Stimulated activated CD8-positive, alpha-beta memory T cell treated with anti-CD3 and anti-CD28 coated beads, Interleukin-7, amount 100 ng/mL, for 24 hours (primary cell): ENCODE results near the gene ZDHHC18.
"Not testable (repeated sequence)": the region's sequence is repeated elsewhere in the genome, so short reads cannot be mapped to it uniquely, and the experiment has no call there.

Experiments used
- DNase-seq: peaks from one replicate; pipeline ENCODE4 v3.0.0-alpha.2; 2020; ENCODE audit warnings: low read depth

The ZDHHC18 gene

DNA sequence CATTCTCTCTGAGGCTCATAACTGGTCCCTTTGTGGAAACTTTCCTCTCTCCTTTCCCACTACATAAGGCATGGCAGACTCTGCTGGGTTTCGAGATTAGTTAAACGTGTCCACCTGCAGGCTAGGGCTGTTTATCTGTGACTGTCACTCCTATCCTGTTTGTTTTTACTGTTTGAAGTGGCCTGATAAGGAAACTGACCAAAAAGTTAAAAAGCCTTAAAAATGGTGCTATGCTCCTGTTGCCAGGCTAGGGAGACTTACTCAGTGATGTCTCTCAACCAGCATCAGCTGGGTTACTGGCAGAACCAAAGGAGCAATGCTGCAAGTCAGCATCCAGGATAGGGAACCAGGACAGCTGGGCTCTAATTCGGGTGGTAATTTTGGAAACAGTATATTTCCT is 34.9 kb upstream of the ZDHHC18 start:
- no peak for DNase-seq

DNA sequence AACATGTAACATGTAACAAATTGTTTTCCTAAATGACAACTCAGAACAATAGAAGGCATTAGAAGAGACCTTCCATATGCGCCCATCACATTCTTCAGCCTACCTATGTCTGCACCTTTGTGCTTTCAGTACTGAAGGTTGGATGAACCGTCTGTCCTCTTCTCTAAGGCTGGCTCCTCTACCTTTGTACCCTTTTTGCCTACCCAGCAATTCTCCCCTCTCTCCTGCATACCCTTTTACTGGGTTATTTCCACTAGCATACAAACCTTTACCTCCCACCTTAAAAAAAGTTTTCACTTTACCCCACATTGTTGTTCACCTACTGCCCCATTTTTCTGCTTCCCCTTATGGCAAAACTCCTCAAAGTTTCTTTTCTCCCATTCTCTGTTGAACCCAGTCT is 33.6 kb upstream of the ZDHHC18 start:
- DNase-seq, result no peak

DNA sequence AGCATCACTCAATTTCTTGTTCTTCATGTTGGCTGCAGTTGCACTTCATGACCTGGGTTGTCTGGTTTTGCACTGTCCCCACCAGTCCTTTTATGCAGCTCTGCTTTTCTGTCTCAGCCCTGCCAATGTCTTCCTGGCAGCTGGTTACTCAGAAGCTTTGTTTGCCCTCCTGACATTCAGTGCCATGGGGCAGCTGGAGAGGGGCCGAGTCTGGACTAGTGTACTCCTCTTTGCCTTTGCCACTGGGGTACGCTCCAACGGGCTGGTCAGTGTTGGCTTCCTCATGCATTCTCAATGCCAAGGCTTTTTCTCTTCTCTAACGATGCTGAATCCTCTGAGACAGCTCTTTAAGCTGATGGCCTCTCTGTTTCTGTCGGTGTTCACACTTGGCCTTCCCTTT is 32.1 kb upstream of the ZDHHC18 start:
- no peak for DNase-seq

DNA sequence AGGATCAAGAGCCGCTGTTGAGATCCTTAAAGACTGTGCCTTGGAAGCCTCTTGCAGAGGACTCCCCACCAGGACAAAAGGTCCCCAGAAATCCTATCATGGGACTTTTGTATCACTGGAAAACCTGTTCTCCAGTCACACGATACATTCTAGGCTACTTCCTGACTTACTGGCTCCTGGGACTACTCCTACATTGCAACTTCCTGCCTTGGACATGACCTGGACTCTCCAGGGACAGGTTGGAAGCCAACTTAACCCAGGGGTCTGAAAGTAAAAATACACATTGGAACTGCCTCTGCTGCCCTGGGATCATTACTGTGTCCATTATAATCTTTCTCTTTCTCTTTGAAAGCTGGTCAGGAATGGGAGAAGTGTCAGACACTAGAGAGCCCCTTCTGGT is 28.9 kb upstream of the ZDHHC18 start:
- DNase-seq, result no peak

DNA sequence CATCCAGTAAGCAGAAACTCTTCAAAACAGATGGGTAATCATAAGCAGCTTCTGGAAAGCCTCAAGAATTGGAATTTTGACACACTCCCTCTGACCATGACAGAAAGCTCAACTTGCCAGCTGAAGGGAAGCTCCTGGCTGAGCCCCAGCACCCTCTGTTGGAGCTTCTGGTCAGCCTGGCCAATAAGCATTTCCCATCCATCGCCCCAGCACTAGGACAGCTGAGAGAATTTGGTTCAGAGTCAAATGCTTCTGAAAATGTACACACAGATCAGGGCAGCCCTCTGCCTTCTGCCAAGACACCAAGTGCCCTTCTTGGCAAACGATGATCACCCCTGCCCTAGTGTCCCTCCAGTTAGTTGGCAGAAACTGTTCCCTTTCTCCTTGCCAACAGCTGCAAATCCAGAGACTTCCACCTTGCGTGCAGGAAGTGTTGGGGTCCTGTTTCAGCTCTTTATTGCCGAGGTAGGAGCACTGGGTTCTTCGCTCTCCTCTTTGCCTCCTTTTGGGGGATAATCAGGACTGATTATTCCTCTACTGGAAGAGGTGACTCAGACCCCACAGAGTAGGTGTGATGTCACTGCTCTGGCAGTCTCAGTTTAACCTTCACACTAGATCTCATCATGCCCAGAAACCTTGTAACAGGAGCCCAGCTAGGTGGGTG is 26.9 kb upstream of the ZDHHC18 start:
- no peak for DNase-seq

DNA sequence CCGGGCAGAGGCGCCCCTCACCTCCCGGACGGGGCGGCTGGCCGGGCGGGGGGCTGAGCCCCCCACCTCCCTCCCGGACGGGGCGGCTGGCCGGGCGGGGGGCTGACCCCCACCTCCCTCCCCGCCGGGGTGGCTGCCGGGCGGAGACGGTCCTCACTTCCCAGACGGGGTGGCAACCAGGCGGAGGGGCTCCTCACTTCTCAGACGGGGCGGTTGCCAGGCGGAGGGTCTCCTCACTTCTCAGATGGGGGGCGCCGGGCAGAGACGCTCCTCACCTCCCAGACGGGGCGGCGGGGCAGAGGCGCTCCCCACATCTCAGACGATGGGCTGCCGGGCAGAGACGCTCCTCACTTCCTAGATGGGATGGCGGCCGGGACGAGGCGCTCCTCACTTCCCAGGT is 22.6 kb upstream of the ZDHHC18 start:
- not testable (repeated sequence) for DNase-seq

DNA sequence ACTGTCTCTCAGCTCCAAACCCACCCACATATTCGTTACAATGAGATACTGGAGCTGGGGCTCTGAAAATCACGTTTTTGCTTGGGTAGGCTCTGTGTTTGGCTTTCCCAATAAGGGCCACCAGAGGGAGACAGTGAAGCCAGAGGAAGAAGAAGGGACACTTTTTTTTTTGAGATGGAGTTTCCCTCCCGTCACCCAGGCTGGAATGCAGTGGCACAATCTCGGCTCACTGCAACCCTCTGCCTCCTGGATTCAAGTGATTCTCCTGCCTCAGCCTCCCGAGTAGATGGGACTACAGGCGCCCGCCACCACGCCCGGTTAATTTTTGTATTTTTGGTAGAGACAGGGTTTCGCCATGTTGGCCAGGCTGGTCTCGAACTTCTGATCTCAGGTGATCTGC is 16.4 kb upstream of the ZDHHC18 start:
- DNase-seq, result peak; percentile 44

DNA sequence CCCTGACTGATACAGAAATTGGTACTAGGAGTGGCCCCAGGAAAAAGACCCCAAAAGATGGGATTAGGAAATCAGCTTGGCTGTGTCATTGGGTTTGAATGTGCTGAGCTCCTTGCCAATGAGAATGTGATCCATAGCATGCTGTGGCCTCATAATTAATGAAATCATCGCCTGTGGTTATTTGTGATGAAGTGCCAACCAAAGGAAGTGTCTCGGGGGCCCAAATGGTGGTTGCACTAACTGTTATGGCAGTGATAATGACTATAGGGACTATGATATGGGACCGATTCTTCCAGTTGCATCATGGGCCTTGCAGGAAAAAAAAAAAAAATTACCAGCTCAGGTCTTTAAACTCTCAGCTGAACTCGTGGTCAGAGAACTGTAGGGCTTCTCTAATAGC is 15.4 kb upstream of the ZDHHC18 start:
- DNase-seq, result no peak

DNA sequence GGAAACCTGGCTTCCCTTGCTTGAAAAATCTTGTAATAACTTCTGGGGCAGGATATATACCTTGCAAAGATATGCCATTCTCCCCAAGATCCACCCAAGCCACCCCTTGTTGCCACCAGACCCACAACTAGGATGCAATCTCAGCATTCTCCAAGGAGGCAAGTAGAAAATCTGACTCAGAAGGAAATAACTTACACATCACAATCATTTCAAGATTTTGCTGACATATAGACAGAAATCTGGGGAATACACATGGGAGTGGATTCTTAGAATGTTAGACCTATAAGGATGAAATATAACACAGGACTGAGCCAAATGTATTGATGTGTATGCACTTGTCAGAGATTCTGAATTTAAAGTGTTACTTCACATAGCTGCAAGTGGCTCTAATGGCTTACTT is 14.8 kb upstream of the ZDHHC18 start:
- DNase-seq, result no peak

DNA sequence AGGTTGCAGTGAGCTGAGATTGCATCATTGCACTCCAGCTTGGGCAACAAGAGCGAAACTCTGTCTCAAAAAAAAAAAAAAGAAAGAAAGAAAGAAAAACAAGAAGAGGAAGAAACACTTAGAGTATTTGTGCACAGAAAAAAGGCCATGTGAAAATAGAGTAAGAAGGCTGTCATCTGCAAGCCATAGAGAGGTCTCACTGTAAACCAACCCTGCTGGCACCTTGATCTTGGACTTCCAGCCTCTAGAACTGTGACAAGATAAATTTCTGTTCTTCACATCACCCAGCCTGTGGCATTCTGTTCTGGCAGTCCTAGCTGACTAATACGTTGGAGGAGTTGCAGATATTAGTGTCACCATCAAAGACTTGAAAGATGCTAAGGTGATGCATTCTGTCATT is 12.1 kb upstream of the ZDHHC18 start:
- DNase-seq, result no peak

DNA sequence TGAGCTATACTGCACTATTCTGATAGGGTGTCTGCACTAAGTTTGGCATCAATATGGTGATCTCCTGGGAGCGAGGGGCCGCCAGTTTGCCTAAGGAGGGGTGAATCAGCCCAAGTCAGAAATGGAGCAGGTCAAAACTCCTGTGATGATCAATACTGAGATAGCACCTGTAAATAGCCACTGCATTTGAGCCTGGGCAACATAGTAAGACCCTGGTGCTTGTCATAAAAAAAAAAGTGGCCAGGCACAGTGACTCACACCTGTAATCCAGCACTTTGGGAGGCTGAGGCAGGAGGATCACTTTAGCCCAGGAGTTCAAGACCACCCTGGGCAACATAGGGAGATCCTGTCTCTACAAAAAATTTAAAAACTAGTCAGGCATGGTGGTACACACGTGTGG is 11.6 kb upstream of the ZDHHC18 start:
- no peak for DNase-seq

DNA sequence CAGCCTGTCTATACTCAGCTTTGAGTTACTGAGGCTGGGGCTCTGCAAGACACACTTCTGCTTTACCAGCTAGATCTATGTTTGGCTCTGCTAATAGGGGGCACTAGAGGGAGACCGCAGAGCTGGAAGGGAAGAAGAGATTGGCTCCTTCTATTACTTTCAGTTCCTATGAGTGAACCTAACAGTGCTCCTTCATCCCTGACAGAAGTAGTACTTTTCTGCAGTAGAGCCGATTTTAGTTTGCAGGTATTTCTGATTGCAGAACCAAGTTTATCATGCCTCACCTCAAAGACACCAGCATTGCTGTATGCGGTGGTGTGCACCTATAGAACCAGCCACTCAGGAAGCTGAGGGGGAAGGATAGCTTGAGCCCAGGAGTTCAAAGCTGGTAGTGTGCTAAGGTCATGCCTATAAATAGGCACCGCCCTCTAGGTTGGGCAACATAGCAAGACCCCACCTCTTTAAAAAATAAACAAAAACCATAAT is 5.7 kb upstream of the ZDHHC18 start:
- no peak for DNase-seq

DNA sequence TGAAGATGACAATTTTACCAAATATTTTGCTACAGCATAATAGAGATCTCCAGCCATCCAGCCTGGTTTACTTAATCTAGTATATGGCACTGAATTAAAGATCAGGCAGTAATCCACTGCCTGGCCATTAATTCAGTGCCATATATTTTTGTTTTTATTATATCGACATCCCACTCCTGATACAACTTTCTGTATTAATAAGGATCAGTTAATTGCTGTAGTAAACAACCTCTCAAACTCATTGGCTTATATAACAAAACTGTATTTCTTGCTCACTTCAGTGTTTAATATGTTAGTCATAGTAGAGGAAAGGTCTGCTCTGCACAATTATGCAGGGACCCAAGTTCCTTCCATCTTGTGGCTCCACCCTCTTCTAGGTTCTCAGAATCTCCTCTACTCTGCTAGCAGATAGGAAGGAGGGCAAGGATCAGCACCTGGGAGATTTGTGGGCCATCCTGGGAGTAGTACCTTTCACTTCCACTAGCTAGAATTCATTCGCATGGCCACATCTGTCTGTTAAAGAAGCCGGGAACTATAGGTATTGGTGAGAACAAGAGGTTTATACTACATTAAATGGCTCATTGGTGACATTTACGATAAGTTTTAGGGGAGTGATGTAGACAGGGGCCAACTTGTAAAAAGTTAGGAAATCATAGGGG is 3.6 kb upstream of the ZDHHC18 start:
- DNase-seq, result no peak

DNA sequence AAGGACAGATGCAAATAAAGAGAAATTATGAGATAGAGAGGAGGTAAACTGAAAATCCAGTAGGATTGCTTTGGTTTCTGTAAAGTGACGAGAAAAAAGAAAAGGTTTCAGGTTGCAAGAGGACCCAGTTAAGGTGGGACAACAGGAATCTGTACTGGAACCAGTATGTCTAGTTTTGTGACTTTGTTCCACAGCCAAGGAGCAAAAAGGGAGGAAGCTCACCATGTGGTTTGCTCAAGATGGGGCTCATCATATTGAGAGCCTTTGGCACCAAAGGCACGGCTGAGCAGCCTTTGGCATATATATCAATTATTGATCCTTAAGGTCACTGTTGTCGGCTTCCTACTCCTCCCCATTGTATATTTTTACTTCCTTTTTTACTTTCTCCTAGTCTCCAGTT is 1.8 kb upstream of the ZDHHC18 start:
- DNase-seq, result no peak

DNA sequence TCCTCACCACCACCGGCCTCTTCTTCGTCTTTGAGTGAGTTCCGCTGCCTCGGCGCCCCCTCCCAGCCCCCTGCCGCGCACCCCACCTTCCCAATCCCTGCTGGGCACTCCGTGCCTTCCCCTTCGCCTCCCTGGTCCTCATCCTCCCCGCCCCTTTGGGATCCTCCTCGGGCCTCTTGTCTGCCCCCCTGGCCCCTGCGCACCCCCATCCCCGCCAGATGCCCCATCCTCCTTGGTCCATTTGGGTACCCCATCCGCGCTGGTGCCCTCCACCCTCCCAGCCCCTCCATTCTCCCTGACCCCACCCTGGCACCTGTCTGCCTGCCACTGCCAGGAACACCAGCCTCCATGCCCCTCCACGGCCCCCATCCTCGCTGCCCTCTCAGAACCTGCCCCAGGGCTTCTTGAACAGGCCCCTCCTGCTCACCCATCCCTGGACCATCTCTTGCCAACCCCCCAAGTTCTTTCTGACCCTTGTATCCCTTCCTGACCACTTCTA is 667 bp downstream of the ZDHHC18 start:
- no peak for DNase-seq

DNA sequence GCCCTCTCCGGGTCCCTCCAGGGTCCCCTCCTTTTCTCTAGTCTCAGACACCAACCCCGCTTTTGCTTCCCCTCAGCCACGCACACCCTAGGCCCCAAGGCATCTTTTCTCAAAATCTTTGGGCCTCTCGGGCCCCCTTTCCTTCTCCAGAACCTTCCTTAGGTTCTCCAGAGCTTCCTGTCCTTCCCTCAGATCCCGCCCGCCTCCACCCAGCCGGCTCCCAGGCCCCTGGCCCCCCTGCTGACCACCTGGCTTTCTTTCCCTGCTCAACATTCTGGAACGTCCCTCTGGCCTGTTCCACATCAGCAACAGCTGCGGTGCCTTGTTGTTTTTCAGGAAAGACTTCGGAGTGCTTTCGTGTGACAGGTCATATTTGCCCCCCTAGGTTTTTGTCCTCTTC is 1.2 kb downstream of the ZDHHC18 start:
- DNase-seq, result no peak

DNA sequence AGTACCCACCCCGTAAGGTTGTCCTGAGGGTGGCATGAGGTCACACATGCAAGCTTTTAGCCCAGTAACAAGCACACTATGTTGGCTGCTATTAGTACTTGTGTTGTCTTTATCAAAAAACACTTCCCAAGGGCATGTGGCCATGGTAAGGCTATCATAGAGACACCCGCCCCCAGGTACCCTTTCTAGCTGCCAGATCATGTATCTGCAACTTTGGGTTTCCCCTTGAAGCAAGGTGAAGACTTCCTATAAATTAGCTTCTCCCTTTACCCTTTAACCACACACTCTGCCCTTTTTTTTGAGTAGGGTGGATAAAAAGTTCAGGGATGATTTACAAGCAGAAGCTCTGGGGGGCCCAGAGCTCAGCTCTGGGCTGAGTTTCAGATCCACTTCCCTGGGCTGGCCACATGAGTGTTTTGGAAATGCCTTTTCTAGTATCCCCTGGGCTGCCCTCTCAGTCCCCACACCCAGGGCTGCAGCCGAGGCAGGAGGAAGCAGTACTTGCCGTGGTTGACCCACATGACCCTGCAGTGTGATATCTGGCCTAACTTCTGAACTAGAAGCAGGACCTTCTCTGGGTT is 2.0 kb downstream of the ZDHHC18 start:
- no peak for DNase-seq

DNA sequence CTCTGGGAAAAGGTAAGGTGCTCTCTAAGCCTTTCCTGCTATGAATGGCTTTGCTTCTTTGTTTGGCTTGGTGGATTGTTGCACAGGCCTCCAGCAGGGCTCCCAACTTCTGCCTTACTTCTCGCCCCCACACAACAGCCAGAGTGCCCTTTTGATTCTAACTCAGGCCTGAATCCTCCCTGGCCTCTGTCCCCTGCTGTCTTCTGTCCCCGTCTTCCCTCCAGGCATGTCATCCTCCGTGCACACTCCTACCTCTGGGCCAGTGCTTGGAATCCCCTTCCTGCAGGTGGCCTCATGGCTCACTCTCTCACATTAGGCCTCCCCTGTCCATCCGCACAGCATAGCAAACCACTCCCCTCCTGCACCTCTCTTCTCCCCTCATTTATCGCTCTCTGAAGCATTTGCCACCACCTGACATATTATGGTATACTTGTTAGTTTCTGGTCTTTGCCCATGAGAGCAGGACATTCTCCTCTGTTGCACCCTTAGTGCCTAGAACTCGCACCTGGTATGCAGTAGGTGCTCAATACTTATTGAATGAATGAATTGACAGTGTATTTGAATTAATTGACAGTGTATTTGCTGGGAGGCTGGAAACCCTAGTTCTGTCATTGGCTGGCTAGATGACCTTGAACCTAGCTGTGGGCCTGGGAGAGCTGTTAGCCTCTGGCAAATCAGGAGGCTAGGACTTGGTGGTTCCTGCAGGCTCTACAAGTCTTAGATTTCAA is 2.9 kb downstream of the ZDHHC18 start:
- no peak for DNase-seq

DNA sequence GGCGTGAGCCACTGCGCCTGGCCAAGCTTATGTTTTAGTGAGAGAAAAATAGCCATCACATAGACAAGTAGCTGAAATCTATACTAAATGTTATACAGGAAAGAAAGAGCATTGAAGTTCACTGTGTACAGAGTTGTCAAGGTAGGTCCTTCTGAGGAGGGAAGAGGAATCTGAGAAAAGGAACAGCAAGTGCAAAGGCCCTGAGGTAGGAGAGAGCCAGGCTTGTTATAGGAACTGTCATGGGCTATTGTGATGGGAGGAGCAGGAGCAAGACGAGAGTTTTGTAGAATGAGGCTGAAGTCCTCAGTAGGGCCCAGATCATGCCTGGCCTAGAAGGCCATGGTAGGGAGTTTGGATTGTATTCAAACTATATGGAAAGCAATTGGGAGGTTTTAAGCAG is 4.6 kb downstream of the ZDHHC18 start:
- DNase-seq, result no peak

DNA sequence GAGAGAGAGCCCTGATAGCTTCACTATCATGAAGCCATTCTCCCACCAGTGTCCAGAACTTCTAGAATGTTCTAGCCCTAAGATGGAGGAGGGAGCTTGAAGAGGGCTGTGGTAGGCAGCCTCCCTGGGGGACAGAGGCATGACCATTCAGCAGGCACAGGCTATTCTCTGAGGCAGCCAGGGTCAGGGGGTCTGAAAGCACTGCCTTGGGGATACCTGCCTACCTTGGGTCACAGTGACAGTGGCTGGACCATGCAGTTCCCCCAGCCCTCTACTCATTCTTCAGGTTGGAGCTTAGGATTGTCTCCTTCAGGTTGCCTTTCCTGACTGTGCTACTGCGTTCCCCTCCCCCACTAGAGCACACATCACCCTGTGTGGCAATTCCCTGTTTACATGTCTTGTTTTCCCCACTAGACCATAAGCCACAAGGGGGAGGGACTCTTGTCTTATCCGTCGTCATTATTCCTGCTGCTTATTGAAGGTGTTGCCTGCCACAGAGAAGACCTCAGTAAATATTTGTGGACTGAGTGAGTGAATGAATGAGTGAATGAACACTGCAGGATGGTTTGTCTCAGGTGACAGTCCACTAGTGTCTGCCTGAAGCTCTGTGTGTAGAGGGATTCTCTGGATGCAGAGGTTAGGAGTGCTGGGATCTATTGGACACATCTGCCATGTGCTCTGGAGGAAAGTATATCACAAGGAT is 5.2 kb downstream of the ZDHHC18 start:
- DNase-seq, result no peak

DNA sequence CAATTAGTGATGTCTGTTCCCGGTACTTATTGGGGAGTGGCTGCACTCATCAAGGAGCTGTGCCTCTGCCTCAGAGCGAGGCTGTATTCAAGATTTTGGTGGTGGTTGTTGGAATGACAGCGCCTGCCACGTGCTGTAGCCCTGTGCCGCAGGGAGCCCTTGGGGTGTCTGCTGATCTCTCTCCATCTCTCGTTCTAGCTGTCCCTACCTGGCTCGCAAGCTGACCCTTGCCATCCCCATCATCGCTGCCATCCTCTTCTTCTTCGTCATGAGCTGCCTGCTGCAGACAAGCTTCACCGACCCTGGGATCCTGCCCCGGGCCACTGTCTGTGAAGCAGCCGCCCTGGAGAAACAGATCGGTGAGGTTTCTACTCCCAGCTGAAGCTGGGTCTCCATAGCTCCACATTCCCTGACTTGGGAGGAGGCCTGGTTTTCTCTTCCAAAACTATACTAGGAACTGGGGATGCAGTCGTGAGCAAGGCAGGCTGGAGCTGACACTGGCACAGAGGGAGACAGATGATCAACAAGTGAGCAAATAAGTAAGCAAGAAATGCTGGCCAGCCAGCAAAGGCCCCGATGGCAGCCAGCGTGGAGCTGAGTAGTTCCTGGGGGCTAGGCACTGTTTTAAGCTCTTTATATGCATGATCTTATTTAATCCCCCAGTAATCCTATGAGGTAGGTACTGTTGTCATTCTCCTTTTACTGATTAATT is 5.9 kb downstream of the ZDHHC18 start:
- no peak for DNase-seq
